ENCODE data around the gene C2CD4C. TPM values are rescaled to one million over a fixed set of nuclear protein-coding genes. Genes with fewer than 3 reads are reported as not detected.

Gene C2CD4C
- total and polyA plus RNA-seq, 10 donors, result 0.23 to 2.1 (median 0.77) TPM; not detected in 1

DNA sequence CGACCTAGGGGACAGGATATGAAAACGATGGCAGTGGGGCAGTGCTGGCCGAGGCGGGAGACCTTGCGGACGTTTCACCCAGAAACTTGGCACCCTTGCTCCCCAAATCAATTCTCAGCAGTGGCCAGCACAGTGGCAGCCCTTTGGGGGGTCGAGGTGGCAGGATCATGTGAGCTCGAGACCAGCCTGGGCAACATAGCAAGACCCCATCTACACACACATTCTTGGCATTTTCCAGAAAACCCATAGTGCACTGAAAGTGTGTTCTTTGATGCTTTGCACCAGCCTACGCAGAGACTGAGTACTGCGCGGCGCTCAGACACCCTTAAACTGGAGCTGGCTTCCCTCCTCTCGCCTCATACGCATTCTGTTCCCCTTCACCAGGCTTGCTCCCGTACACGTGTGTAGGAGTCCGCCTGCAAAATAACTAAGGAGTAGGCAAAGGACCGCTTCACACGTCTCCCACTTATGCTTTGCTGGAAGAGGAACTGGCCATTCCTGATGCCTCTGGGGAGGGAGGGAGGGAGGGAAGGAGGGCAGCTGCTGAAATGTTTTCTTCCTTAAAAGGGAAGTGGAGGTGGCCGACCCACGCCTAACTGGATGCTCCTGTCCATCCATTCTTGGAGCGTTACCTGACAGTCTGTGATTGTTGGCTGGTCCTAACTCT, 40.9 kb downstream of the C2CD4C start:
- Histone ChIP-seq H3K36me3 (no peaks in the 10 kb centered on the region), H3K27me3 (replicated peaks in 1 of 7) (peaks cover 0 to 74% (median 0%) of the 10 kb centered on the region in 7 donors), H3K27ac (no peak overlapping the region), H3K9me3 (no peaks in the 10 kb centered on the region), H3K4me3 (no peak overlapping the region), H3K4me1 (no peaks in the 10 kb centered on the region)
- TF ChIP-seq, protein P1, sequence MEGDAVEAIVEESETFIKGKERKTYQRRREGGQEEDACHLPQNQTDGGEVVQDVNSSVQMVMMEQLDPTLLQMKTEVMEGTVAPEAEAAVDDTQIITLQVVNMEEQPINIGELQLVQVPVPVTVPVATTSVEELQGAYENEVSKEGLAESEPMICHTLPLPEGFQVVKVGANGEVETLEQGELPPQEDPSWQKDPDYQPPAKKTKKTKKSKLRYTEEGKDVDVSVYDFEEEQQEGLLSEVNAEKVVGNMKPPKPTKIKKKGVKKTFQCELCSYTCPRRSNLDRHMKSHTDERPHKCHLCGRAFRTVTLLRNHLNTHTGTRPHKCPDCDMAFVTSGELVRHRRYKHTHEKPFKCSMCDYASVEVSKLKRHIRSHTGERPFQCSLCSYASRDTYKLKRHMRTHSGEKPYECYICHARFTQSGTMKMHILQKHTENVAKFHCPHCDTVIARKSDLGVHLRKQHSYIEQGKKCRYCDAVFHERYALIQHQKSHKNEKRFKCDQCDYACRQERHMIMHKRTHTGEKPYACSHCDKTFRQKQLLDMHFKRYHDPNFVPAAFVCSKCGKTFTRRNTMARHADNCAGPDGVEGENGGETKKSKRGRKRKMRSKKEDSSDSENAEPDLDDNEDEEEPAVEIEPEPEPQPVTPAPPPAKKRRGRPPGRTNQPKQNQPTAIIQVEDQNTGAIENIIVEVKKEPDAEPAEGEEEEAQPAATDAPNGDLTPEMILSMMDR (IDR thresholded peaks at IDR 0.05 in 8 of 11, conservative IDR thresholded peaks at IDR 0.05 in 3 of 11), result no peak
- 63 to 70% (median 69%) methylated on average over 22 of the region's 22 CpGs for WGBS, 5 donors
- DNase-seq, result peak; percentile 24
- intact Hi-C loops (cut with DNase I; ENCODE audit: low total_unique reads), result no loop called here

DNA sequence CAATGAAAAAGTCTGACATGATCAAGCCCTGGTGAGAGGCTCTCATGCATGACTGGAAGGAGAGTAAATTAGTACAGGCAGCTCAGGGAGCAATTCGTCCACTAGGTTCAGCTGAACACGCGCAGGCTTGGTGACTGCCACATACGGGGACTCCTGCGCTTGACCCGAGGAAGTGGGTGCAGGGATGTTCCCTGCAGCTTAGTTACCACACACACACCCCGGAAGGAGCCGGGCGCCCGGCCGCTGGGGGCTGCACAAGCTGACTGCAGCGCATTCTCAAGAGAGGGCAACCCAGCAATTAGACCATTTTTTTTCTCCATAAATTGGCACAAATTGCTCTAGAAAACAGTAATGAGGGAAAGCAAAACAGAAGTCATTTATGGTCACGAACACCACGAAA, 41.4 kb downstream of the C2CD4C start:
- 81 to 93% (median 90%) methylated on average over 13 to 14 of the region's 14 CpGs for WGBS, 5 donors
- no peak for TF ChIP-seq POLR2A (IDR thresholded peaks at IDR 0.05)
- Histone ChIP-seq H3K36me3 (no peaks in the 10 kb centered on the region), H3K4me3 (no peak overlapping the region), H3K27me3 (replicated peaks in 1 of 7) (peaks cover 0 to 72% (median 0%) of the 10 kb centered on the region in 7 donors), H3K9me3 (no peaks in the 10 kb centered on the region), H3K4me1 (no peaks in the 10 kb centered on the region), H3K27ac (no peak overlapping the region)
- peak; percentile 4 for DNase-seq
- intact Hi-C loops (cut with DNase I; ENCODE audit: low total_unique reads), result no loop called here

DNA sequence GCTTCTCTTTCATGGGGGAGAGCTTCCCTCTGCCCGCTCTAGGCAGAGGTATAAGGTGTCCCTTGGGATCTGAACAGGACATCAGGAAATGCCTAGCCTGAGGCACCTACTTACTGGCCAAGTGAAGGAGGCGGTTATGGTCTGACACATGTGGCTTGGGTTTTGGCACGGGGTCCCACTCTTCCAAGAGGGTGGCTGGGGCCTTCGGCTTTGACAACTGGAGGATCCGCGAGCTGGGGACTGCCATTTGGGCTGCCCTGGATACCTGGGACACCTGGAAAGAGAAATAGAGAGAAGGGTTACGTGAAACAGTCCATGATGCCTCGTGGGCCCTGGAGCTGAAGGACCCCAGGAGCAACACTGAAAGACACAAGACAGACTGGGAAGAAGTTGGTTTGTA, 42.0 kb downstream of the C2CD4C start:
- no peaks in the 10 kb centered on the region for H3K4me1 ChIP-seq
- no peak overlapping the region for H3K4me3 ChIP-seq
- peaks cover 0 to 67% (median 0%) of the 10 kb centered on the region in 7 donors for H3K27me3 ChIP-seq (replicated peaks in 1 of 7)
- TF ChIP-seq POLR2A (IDR thresholded peaks at IDR 0.05) (no peak), POLR2AphosphoS5 (IDR thresholded peaks at IDR 0.05) (no peak)
- TF ChIP-seq, protein P1 (IDR thresholded peaks at IDR 0.05 in 8 of 11, conservative IDR thresholded peaks at IDR 0.05 in 3 of 11), result no peak
- H3K36me3 ChIP-seq, result no peaks in the 10 kb centered on the region
- intact Hi-C loops (cut with DNase I; ENCODE audit: low total_unique reads), result no loop called here
- WGBS, 5 donors, result 78 to 94% (median 87%) methylated on average over 8 of the region's 8 CpGs
- peak; percentile 44 for DNase-seq
- no peak overlapping the region for H3K27ac ChIP-seq
- H3K9me3 ChIP-seq, result no peaks in the 10 kb centered on the region

DNA sequence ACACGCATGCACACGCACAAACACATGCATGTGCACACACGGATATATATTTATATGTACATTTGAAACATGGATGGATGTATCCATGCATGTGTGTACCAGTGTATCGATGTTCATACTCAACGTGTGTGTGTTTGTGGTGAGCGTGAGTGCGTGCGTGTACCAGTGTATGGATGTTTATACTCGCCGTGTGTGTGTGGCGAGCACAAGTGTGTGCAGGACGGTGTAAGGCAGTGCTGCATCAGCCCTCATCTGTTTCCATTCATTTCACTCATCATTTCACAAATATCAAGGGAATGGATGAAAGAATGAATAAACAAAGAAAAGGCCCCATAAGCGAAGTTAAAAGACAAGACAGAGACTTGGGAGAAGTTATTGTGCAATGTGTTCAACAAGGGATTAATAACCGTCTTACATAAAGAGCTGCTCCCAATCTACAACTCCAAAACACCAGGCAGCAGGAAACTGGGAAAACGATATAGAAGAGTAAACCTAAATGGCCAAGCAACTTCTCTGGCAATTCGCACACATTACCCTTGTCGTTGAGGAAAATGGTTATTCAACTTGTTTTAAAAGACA, 42.7 kb downstream of the C2CD4C start:
- intact Hi-C loops (cut with DNase I; ENCODE audit: low total_unique reads), result no loop called here
- H3K4me3 ChIP-seq, result no peak overlapping the region
- TF ChIP-seq POLR2A (IDR thresholded peaks at IDR 0.05) (no peak), POLR2AphosphoS5 (IDR thresholded peaks at IDR 0.05) (no peak)
- TF ChIP-seq, protein P1 (IDR thresholded peaks at IDR 0.05 in 8 of 11, conservative IDR thresholded peaks at IDR 0.05 in 3 of 11), result no peak
- peak; percentile 3 for DNase-seq
- H3K27me3 ChIP-seq (replicated peaks in 1 of 7), result peaks cover 0 to 67% (median 0%) of the 10 kb centered on the region in 7 donors
- no peak overlapping the region for H3K27ac ChIP-seq
- H3K9me3 ChIP-seq, result no peaks in the 10 kb centered on the region
- 90 to 95% (median 93%) methylated on average over 17 of the region's 17 CpGs for WGBS, 5 donors
- H3K4me1 ChIP-seq, result no peaks in the 10 kb centered on the region
- H3K36me3 ChIP-seq, result no peaks in the 10 kb centered on the region
